Measurements from ENCODE around the gene ILKAP. TPM values are rescaled to one million over a fixed set of nuclear protein-coding genes. Genes with fewer than 3 reads are reported as not detected.

The ILKAP gene
- polyA plus RNA-seq, 1 donor from 2014 or later: 78.5 TPM

DNA sequence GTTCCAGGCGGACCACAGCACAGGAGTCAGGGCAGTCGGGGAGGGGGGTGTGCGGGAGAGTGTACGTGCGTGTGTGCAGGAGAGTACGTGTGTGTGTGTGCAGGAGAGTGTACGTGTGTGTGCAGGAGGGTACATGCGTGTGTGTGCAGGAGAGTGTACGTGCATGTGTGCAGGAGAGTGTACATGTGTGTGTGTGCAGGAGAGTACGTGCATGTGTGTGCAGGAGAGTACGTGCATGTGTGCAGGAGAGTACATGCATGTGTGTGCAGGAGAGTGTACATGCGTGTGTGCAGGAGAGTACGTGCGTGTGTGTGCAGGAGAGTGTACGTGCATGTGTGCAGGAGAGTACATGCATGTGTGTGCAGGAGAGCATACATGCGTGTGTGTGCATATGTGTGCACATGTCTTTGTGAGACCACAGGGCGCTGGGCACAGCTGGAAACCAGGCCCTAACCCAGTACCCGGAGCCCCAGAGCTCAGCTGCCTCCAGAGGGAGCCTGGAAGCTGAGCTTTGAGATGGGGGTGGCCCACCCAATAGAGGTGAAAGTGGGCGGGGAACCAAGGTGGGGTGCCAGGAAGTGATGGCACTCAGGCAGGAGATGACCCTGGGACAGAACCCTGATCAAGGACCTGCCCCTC lies 78.9 kb downstream of the ILKAP start:
- no peaks in the 10 kb centered on the region for H3K9me3 ChIP-seq (ENCODE audit: low read length)
- H3K4me2 ChIP-seq (ENCODE audit: low read length): no peak overlapping the region
- H3K9ac ChIP-seq (ENCODE audit: low read length): no peak overlapping the region
- H3K36me3 ChIP-seq (ENCODE audit: insufficient read depth, low read length): no peaks in the 10 kb centered on the region
- no peaks in the 10 kb centered on the region for H3K79me2 ChIP-seq (replicated peaks; ENCODE audit: insufficient read depth, low read length)
- no peak overlapping the region for H3K4me3 ChIP-seq (ENCODE audit: low read length)
- H3K27me3 ChIP-seq (ENCODE audit: insufficient read depth, low read depth, low read length): no peaks in the 10 kb centered on the region
- H3F3A ChIP-seq (ENCODE audit: insufficient read depth, low read length, poor library complexity, severe bottlenecking): no peaks in the 10 kb centered on the region
- no peaks in the 10 kb centered on the region for H3K9me2 ChIP-seq (ENCODE audit: insufficient read depth, low read length)
- no peak overlapping the region for H2AFZ ChIP-seq (ENCODE audit: low read depth, low read length)
- no peaks in the 10 kb centered on the region for H4K20me1 ChIP-seq (ENCODE audit: insufficient read depth)
- no peak for TF ChIP-seq RAD21 (conservative IDR thresholded peaks at IDR 0.05)
- TF ChIP-seq POLR2AphosphoS5 (IDR thresholded peaks at IDR 0.05): no peak
- TF ChIP-seq SMC3 (conservative IDR thresholded peaks at IDR 0.05; ENCODE audit: poor library complexity): no peak
- no peak overlapping the region for H3K27ac ChIP-seq (ENCODE audit: low read length)

GRCh38 chr2:238123991-238124470 lies 79.5 kb downstream of the ILKAP start:
- H3K27ac ChIP-seq (ENCODE audit: low read length): no peak overlapping the region
- no peaks in the 10 kb centered on the region for H3F3A ChIP-seq (ENCODE audit: insufficient read depth, low read length, poor library complexity, severe bottlenecking)
- no peaks in the 10 kb centered on the region for H4K20me1 ChIP-seq (ENCODE audit: insufficient read depth)
- no peak overlapping the region for H3K9ac ChIP-seq (ENCODE audit: low read length)
- H3K4me3 ChIP-seq (ENCODE audit: low read length): no peak overlapping the region
- H3K4me2 ChIP-seq (ENCODE audit: low read length): no peak overlapping the region
- H3K9me3 ChIP-seq (ENCODE audit: low read length): no peaks in the 10 kb centered on the region
- no peak for TF ChIP-seq CTCF (IDR thresholded peaks at IDR 0.05; ENCODE audit: poor library complexity, severe bottlenecking)
- TF ChIP-seq, protein P1, sequence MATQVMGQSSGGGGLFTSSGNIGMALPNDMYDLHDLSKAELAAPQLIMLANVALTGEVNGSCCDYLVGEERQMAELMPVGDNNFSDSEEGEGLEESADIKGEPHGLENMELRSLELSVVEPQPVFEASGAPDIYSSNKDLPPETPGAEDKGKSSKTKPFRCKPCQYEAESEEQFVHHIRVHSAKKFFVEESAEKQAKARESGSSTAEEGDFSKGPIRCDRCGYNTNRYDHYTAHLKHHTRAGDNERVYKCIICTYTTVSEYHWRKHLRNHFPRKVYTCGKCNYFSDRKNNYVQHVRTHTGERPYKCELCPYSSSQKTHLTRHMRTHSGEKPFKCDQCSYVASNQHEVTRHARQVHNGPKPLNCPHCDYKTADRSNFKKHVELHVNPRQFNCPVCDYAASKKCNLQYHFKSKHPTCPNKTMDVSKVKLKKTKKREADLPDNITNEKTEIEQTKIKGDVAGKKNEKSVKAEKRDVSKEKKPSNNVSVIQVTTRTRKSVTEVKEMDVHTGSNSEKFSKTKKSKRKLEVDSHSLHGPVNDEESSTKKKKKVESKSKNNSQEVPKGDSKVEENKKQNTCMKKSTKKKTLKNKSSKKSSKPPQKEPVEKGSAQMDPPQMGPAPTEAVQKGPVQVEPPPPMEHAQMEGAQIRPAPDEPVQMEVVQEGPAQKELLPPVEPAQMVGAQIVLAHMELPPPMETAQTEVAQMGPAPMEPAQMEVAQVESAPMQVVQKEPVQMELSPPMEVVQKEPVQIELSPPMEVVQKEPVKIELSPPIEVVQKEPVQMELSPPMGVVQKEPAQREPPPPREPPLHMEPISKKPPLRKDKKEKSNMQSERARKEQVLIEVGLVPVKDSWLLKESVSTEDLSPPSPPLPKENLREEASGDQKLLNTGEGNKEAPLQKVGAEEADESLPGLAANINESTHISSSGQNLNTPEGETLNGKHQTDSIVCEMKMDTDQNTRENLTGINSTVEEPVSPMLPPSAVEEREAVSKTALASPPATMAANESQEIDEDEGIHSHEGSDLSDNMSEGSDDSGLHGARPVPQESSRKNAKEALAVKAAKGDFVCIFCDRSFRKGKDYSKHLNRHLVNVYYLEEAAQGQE (IDR thresholded peaks at IDR 0.05; ENCODE audit: borderline replicate concordance): no peak
- TF ChIP-seq EZH2 (IDR thresholded peaks at IDR 0.05; ENCODE audit: borderline replicate concordance, insufficient read depth, low read length, poor library complexity, severe bottlenecking): no peak
- no peak for TF ChIP-seq TAF1 (IDR thresholded peaks at IDR 0.05; ENCODE audit: low read depth)
- no peak for TF ChIP-seq POLR2AphosphoS5 (IDR thresholded peaks at IDR 0.05)
- no peak for TF ChIP-seq SMC3 (conservative IDR thresholded peaks at IDR 0.05; ENCODE audit: poor library complexity)
- TF ChIP-seq EP300 (conservative IDR thresholded peaks at IDR 0.05; ENCODE audit: poor library complexity, severe bottlenecking): no peak
- no peak for TF ChIP-seq MXI1 (conservative IDR thresholded peaks at IDR 0.05; ENCODE audit: poor library complexity, severe bottlenecking)
- no peak for TF ChIP-seq RAD21 (conservative IDR thresholded peaks at IDR 0.05)
- H3K79me2 ChIP-seq (replicated peaks; ENCODE audit: insufficient read depth, low read length): no peaks in the 10 kb centered on the region
- H3K36me3 ChIP-seq (ENCODE audit: insufficient read depth, low read length): no peaks in the 10 kb centered on the region
- H3K27me3 ChIP-seq (ENCODE audit: insufficient read depth, low read depth, low read length): no peaks in the 10 kb centered on the region
- H3K9me2 ChIP-seq (ENCODE audit: insufficient read depth, low read length): no peaks in the 10 kb centered on the region
- H2AFZ ChIP-seq (ENCODE audit: low read depth, low read length): no peak overlapping the region
